Thoracic aorta (tissue), 2 donors: ENCODE results near the gene SSBP3. TPM values are rescaled to one million over a fixed set of nuclear protein-coding genes. Genes with fewer than 3 reads are reported as not detected.
A peak's percentile ranks its signal among the peaks of the same experiment; 100 is the strongest.

ENCODE experiments used
- ATAC-seq: fragments of 150-250 bp; one replicate; pipeline ENCODE4 v1.8.0; 2017; ENCODE audit warnings: low read depth; ENCODE audit not compliant: insufficient number of reproducible peaks, low FRiP score
- DNase-seq: peaks from one replicate; pipeline ENCODE4 v3.0.0-alpha.2; 2020; ENCODE audit warnings: low spot score
- H3K27ac ChIP-seq, 2 donors: fragments of 200-600 bp; sonication (generic); 1 replicate in 1 of 2; 2 replicates in 1 of 2; pipeline ENCODE4 v1.5.1; 2016; ENCODE audit warnings: mild to moderate bottlenecking in 2 of 2, moderate library complexity in 2 of 2
- H3K27me3 ChIP-seq: fragments of 200-600 bp; sonication (generic); replicated peaks from 2 replicates; pipeline ENCODE4 v1.6.0; 2016; ENCODE audit warnings: mild to moderate bottlenecking; ENCODE audit not compliant: insufficient read depth
- H3K36me3 ChIP-seq: fragments of 200-600 bp; sonication (generic); one replicate; pipeline ENCODE4 v1.5.1; 2016
- H3K4me1 ChIP-seq, 2 donors: fragments of 200-600 bp; sonication (generic); 1 replicate in 1 of 2; 2 replicates in 1 of 2; pipeline versions ENCODE4 v1.5.1 to v1.6.0; 2016; ENCODE audit warnings: low read depth in 2 of 2, mild to moderate bottlenecking in 1 of 2; ENCODE audit not compliant: control insufficient read depth in 1 of 2
- H3K4me3 ChIP-seq: fragments of 200-600 bp; sonication (generic); 2 replicates; pipeline ENCODE4 v1.5.1; 2016; ENCODE audit warnings: mild to moderate bottlenecking
- H3K9me3 ChIP-seq: fragments of 200-600 bp; sonication (generic); 2 replicates; pipeline ENCODE4 v1.5.1; 2016
- CTCF ChIP-seq: fragments of 200-600 bp; sonication (generic); IDR thresholded peaks from one replicate; pipeline ENCODE4 v1.5.1; 2019; ENCODE audit warnings: antibody characterized with exemption
- total RNA-seq, 2 donors: library from RNA; depleted of rRNA; stranded (reverse); fragments of >200 nt; gene quantifications; one replicate each; pipeline versions ENCODE4 v1.1.0 to v1.2.3, GENCODE V29; 2016

Gene SSBP3
- total RNA-seq, 2 donors from 2014 or later: 33.4 to 87.1 TPM

- TF ChIP-seq CTCF: no peak
- no peak for DNase-seq
- no peak overlapping the region for H3K27ac ChIP-seq
- no peak overlapping the region for H3K4me3 ChIP-seq
- H3K4me1 ChIP-seq: peaks cover 28 to 52% of the 10 kb centered on the region in 2 donors
- H3K36me3 ChIP-seq: no peaks in the 10 kb centered on the region
- no peaks in the 10 kb centered on the region for H3K9me3 ChIP-seq
- no peak for ATAC-seq
- no peaks in the 10 kb centered on the region for H3K27me3 ChIP-seq
Observed at GRCh38 chr1:54301497-54301896, 104.7 kb downstream of the SSBP3 start.

GRCh38 chr1:54300401-54300800 lies 105.8 kb downstream of the SSBP3 start:
- no peak for DNase-seq
- Histone ChIP-seq H3K27ac (peak overlapping the region in 1 of 2 donors; percentile 89), H3K27me3 (no peaks in the 10 kb centered on the region), H3K36me3 (no peaks in the 10 kb centered on the region), H3K9me3 (no peaks in the 10 kb centered on the region), H3K4me1 (peaks cover 37 to 60% of the 10 kb centered on the region in 2 donors), H3K4me3 (no peak overlapping the region)
- TF ChIP-seq CTCF: no peak
- no peak for ATAC-seq

- H3K4me1 ChIP-seq: peaks cover 49 to 68% of the 10 kb centered on the region in 2 donors
- DNase-seq (no peak), ATAC-seq (no peak)
- no peaks in the 10 kb centered on the region for H3K27me3 ChIP-seq
- no peaks in the 10 kb centered on the region for H3K9me3 ChIP-seq
- H3K4me3 ChIP-seq: no peak overlapping the region
- peak overlapping the region; percentile 89 for H3K27ac ChIP-seq
- no peaks in the 10 kb centered on the region for H3K36me3 ChIP-seq
- TF ChIP-seq CTCF: no peak
Observed at GRCh38 chr1:54299037-54299436, 107.2 kb downstream of the SSBP3 start.

GRCh38 chr1:54298284-54299033 lies 107.7 kb downstream of the SSBP3 start:
- Histone ChIP-seq H3K9me3 (no peaks in the 10 kb centered on the region), H3K27me3 (no peaks in the 10 kb centered on the region), H3K4me3 (no peak overlapping the region), H3K4me1 (peaks cover 49 to 74% of the 10 kb centered on the region in 2 donors), H3K27ac (peak overlapping the region; percentile 89), H3K36me3 (no peaks in the 10 kb centered on the region)
- ATAC-seq (peak; percentile 26), DNase-seq (no peak)
- no peak for TF ChIP-seq CTCF

- ATAC-seq (no peak), DNase-seq (no peak)
- H3K27me3 ChIP-seq: no peaks in the 10 kb centered on the region
- H3K36me3 ChIP-seq: no peaks in the 10 kb centered on the region
- H3K27ac ChIP-seq: peak overlapping the region; percentile 89
- TF ChIP-seq CTCF: no peak
- H3K4me1 ChIP-seq: peaks cover 52 to 81% of the 10 kb centered on the region in 2 donors
- H3K4me3 ChIP-seq: no peak overlapping the region
- H3K9me3 ChIP-seq: no peaks in the 10 kb centered on the region
Observed at GRCh38 chr1:54297596-54298283, 108.5 kb downstream of the SSBP3 start.
